NCI-H226 (cell line): ENCODE measurements around the gene SPEF2.
A peak's percentile ranks its signal among the peaks of the same experiment; 100 is the strongest.

Source experiments
- DNase-seq: peaks from one replicate; pipeline ENCODE4 v3.0.0-alpha.2; 2015

The SPEF2 gene

GRCh38 chr5:35789732-35790456 lies 172.2 kb downstream of the SPEF2 start:
- no peak for DNase-seq

- DNase-seq: no peak
These were observed 172.8 kb downstream of the SPEF2 start for GRCh38 chr5:35790457-35790822.

GRCh38 chr5:35794328-35794619 lies 176.6 kb downstream of the SPEF2 start:
- no peak for DNase-seq

GRCh38 chr5:35794684-35795375 lies 177.2 kb downstream of the SPEF2 start:
- no peak for DNase-seq

- no peak for DNase-seq
These were observed 181.5 kb downstream of the SPEF2 start for GRCh38 chr5:35799181-35799580.

- DNase-seq: no peak
These were observed 182.1 kb downstream of the SPEF2 start for GRCh38 chr5:35799753-35800152.

GRCh38 chr5:35803191-35803651 lies 185.6 kb downstream of the SPEF2 start:
- peak; percentile 20 for DNase-seq

- DNase-seq: no peak
These were observed 186.6 kb downstream of the SPEF2 start for GRCh38 chr5:35804201-35804653.

GRCh38 chr5:35804841-35805240 lies 187.2 kb downstream of the SPEF2 start:
- DNase-seq: no peak

- DNase-seq: no peak
These were observed 192.9 kb downstream of the SPEF2 start for GRCh38 chr5:35810601-35811000.

GRCh38 chr5:35811108-35811741 lies 193.6 kb downstream of the SPEF2 start:
- DNase-seq: no peak

- DNase-seq: no peak
These were observed 195.9 kb downstream of the SPEF2 start for GRCh38 chr5:35813521-35813920.

GRCh38 chr5:35815089-35815936 lies 197.7 kb downstream of the SPEF2 start:
- peak; percentile 9 for DNase-seq

GRCh38 chr5:35816881-35817521 lies 199.3 kb downstream of the SPEF2 start:
- no peak for DNase-seq

GRCh38 chr5:35819026-35819425 lies 201.4 kb downstream of the SPEF2 start:
- DNase-seq: no peak

GRCh38 chr5:35819668-35820067 lies 202.0 kb downstream of the SPEF2 start:
- no peak for DNase-seq

- no peak for DNase-seq
These were observed 203.1 kb downstream of the SPEF2 start for GRCh38 chr5:35820735-35821134.

GRCh38 chr5:35821513-35821912 lies 203.8 kb downstream of the SPEF2 start:
- no peak for DNase-seq

- no peak for DNase-seq
These were observed 204.8 kb downstream of the SPEF2 start for GRCh38 chr5:35822511-35822910.

- no peak for DNase-seq
These were observed 205.9 kb downstream of the SPEF2 start for GRCh38 chr5:35823347-35824098.

- no peak for DNase-seq
These were observed 208.4 kb downstream of the SPEF2 start for GRCh38 chr5:35826056-35826455.

- no peak for DNase-seq
These were observed 208.9 kb downstream of the SPEF2 start for GRCh38 chr5:35826554-35826953.
